Nephron progenitor cell (in vitro differentiated cells): ENCODE data around the gene TAF3.

Experiments used
- DNase-seq: peaks from one replicate; pipeline ENCODE4 v3.0.0; 2021
- H3K27ac Mint-ChIP-seq: 2 replicates; pipeline ENCODE4 v1.8.0; 2021; ENCODE audit warnings: mild to moderate bottlenecking, moderate library complexity, mixed read lengths
- H3K27me3 Mint-ChIP-seq: 2 replicates; pipeline ENCODE4 v1.8.0; 2021; ENCODE audit warnings: mild to moderate bottlenecking, low read depth, mixed read lengths; ENCODE audit not compliant: poor library complexity
- H3K36me3 Mint-ChIP-seq: 2 replicates; pipeline ENCODE4 v1.8.0; 2021; ENCODE audit warnings: low read depth, mixed read lengths
- H3K4me1 Mint-ChIP-seq: 2 replicates; pipeline ENCODE4 v1.8.0; 2021; ENCODE audit warnings: mixed read lengths
- H3K4me3 Mint-ChIP-seq: 2 replicates; pipeline ENCODE4 v1.8.0; 2021; ENCODE audit warnings: mild to moderate bottlenecking, moderate library complexity, mixed read lengths
- H3K9me3 Mint-ChIP-seq: 2 replicates; pipeline ENCODE4 v1.8.0; 2021; ENCODE audit warnings: mild to moderate bottlenecking, moderate library complexity, mixed read lengths
- CTCF ChIP-seq: fragments of 200-600 bp; sonication (generic); IDR thresholded peaks from 2 replicates; pipeline ENCODE4 v1.5.0; 2021; ENCODE audit warnings: antibody characterized with exemption

TAF3 gene

GRCh38 chr10:7901256-7901655 is 83.0 kb downstream of the TAF3 start:
- Mint-ChIP-seq H3K27me3 (peaks cover 4% of the 10 kb centered on the region), H3K4me3 (no peak overlapping the region), H3K9me3 (no peaks in the 10 kb centered on the region), H3K4me1 (peaks cover 55% of the 10 kb centered on the region), H3K36me3 (peaks cover 33% of the 10 kb centered on the region), H3K27ac (no peak overlapping the region)
- TF ChIP-seq CTCF: no peak
- no peak for DNase-seq

GRCh38 chr10:7902413-7902812 is 84.1 kb downstream of the TAF3 start:
- Mint-ChIP-seq H3K27me3 (peaks cover 4% of the 10 kb centered on the region), H3K9me3 (no peaks in the 10 kb centered on the region), H3K36me3 (peaks cover 22% of the 10 kb centered on the region), H3K27ac (no peak overlapping the region), H3K4me1 (peaks cover 47% of the 10 kb centered on the region), H3K4me3 (no peak overlapping the region)
- TF ChIP-seq CTCF: no peak
- DNase-seq: no peak

- Mint-ChIP-seq H3K36me3 (peaks cover 7% of the 10 kb centered on the region), H3K27me3 (peaks cover 4% of the 10 kb centered on the region), H3K4me3 (no peak overlapping the region), H3K27ac (no peak overlapping the region), H3K9me3 (no peaks in the 10 kb centered on the region), H3K4me1 (peaks cover 51% of the 10 kb centered on the region)
- no peak for TF ChIP-seq CTCF
- DNase-seq: no peak
These were observed 85.5 kb downstream of the TAF3 start for GRCh38 chr10:7903851-7904250.

GRCh38 chr10:7906128-7906527 is 87.8 kb downstream of the TAF3 start:
- Mint-ChIP-seq H3K27ac (no peak overlapping the region), H3K36me3 (no peaks in the 10 kb centered on the region), H3K9me3 (no peaks in the 10 kb centered on the region), H3K27me3 (peaks cover 4% of the 10 kb centered on the region), H3K4me3 (no peak overlapping the region), H3K4me1 (peaks cover 34% of the 10 kb centered on the region)
- DNase-seq: no peak
- TF ChIP-seq CTCF: no peak

- Mint-ChIP-seq H3K27ac (no peak overlapping the region), H3K36me3 (no peaks in the 10 kb centered on the region), H3K9me3 (no peaks in the 10 kb centered on the region), H3K4me3 (no peak overlapping the region), H3K27me3 (peaks cover 4% of the 10 kb centered on the region), H3K4me1 (peaks cover 23% of the 10 kb centered on the region)
- no peak for DNase-seq
- no peak for TF ChIP-seq CTCF
These were observed 90.4 kb downstream of the TAF3 start for GRCh38 chr10:7908541-7909210.
